Neuron (in vitro differentiated cells): ENCODE data around the gene MIR17HG.
A peak's percentile ranks its signal among the peaks of the same experiment; 100 is the strongest.

Experiments used
- H2AFZ ChIP-seq: one replicate; pipeline ENCODE4 v1.6.1; 2013; ENCODE audit warnings: low read depth, mild to moderate bottlenecking, inconsistent platforms, low read length, moderate library complexity
- H3K27me3 ChIP-seq: one replicate; pipeline ENCODE4 v1.6.1; 2013; ENCODE audit warnings: low read length; ENCODE audit not compliant: insufficient read depth
- H3K36me3 ChIP-seq: one replicate; pipeline ENCODE4 v1.6.1; 2013; ENCODE audit warnings: low read length; ENCODE audit not compliant: insufficient read depth
- H3K4me1 ChIP-seq: one replicate; pipeline ENCODE4 v1.6.1; 2013; ENCODE audit warnings: low read length; ENCODE audit not compliant: insufficient read depth
- H3K4me3 ChIP-seq: 2 replicates; pipeline ENCODE4 v1.5.1; 2013; ENCODE audit warnings: mild to moderate bottlenecking, low read length, moderate library complexity
- H3K9me3 ChIP-seq: one replicate; pipeline ENCODE4 v1.6.1; 2013; ENCODE audit warnings: low read length

Gene MIR17HG

DNA sequence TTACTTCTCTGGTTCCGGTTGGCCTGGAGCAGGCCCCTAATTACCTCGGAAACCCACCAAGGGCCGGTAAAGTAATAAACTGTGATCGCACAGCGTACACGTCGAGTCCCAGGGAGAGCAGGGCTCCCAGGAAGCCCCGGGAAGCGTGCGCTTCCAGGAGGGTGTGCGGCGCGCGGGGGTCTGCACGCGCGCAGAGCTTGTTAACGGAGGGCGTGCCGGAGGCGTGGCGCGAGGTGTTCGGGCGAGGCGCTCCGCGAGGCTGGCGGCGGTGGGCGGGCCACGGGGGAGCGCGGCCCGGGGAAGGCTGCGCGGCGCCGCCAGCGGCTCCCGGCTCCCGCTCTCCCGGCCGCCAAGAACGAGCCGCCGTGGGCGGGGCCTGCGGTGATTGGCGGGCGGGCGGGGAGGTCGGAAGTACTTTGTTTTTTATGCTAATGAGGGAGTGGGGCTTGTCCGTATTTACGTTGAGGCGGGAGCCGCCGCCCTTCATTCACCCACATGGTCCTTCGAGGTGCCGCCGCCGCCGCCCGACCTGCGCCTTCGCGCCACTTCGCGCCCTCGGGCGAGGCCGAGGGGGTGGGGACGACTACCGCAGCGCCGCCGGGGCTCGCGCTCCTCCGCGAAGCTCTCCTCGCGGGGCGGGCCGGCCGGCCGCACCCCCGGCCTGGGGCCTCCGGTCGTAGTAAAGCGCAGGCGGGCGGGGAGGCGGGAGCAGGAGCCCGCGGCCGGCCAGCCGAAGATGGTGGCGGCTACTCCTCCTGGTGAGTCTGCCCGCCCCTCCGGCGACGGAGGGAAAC lies at the start of gene MIR17HG:
MIR17HG (plus strand) TSS at position 486 of the 794 bp plus-strand sequence.
- H3K4me1 ChIP-seq, result peaks cover 31% of the 10 kb centered on the region
- H3K27me3 ChIP-seq, result no peaks in the 10 kb centered on the region
- H3K9me3 ChIP-seq, result no peaks in the 10 kb centered on the region
- H3K36me3 ChIP-seq, result peaks cover 30% of the 10 kb centered on the region
- H2AFZ ChIP-seq, result peak within 1 kb of the TSS; percentile 60
- peak within 1 kb of the TSS; percentile 93 for H3K4me3 ChIP-seq

DNA sequence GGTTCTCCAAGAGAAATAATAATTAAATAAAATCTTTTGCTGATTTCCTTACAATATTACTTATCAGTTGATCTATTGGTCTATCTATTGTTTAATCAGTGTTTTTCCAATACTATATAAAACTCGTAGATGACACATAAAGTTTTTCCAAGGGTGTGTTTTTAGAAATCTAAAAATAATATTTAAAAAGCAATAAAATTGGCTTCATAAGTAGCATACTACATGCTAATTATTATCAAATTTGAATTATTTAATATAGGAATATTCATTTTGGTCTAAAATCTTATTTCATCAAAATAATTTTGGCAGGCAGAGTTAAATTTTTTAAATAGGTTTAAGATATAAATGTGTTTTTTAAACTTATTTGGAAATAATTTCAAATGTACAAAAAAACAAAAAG lies 49.4 kb upstream of the MIR17HG start:
- no peaks in the 10 kb centered on the region for H3K27me3 ChIP-seq
- no peaks in the 10 kb centered on the region for H3K36me3 ChIP-seq
- H3K4me3 ChIP-seq, result no peak overlapping the region
- H2AFZ ChIP-seq, result no peak overlapping the region
- H3K9me3 ChIP-seq, result no peaks in the 10 kb centered on the region
- no peaks in the 10 kb centered on the region for H3K4me1 ChIP-seq

DNA sequence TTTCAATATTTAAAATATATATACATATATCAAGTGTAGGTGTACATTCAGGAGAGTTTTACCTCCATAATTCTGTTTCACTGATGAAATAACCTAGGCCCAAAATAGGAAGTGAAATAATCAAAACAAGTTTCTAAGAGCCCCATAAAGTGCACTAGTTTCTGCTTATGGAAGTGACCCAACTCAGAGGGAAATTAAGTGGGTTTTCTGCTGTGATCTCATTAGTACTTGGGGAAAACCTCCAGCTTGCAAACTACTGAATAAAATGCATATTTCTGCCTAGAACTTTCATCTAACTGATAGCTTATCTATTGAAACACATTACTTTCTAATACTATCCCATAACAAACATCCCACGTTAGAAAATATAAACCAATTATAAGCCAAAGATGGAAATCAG lies 45.4 kb upstream of the MIR17HG start:
- no peaks in the 10 kb centered on the region for H3K27me3 ChIP-seq
- no peak overlapping the region for H2AFZ ChIP-seq
- no peaks in the 10 kb centered on the region for H3K9me3 ChIP-seq
- no peak overlapping the region for H3K4me3 ChIP-seq
- peaks cover 3% of the 10 kb centered on the region for H3K4me1 ChIP-seq
- no peaks in the 10 kb centered on the region for H3K36me3 ChIP-seq

DNA sequence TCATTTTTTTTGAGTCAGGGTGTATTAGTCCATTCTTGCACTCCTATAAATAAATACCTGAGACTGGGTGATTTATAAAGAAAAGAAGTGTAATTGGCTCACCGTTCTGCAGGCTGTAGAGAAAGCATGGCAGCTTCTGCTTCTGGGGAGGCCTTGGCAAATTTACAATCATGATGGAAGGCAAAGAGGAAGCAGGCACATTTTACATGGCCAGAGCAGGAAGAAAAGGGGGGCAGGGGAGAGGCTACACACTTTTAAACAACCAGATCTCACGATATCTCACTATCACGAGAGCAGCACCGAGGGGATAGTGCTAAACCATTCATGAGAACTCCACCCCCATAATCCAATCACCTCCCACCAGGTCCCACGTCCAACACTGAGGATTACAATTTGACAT lies 44.5 kb upstream of the MIR17HG start:
- Histone ChIP-seq H2AFZ (no peak overlapping the region), H3K27me3 (no peaks in the 10 kb centered on the region), H3K9me3 (no peaks in the 10 kb centered on the region), H3K4me1 (peaks cover 3% of the 10 kb centered on the region), H3K4me3 (no peak overlapping the region), H3K36me3 (no peaks in the 10 kb centered on the region)

DNA sequence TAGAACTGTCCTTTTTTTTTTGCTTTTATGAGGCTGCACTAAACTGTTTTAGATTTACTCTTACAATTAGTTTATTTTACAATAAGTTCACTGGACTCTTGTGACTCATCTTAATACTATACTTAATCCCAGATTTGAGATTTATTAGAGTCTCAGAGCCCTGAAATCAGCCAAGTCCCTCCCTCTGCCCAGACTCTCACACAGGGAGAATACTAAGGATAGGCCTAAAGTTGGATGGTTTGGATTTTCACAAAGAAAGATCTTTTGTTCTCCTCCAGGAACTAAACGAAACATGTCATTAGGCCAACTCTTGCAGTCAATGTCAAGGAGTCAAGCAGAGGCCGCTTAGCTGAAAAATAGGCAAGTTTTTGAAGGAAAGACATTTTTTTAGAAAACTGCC lies 42.7 kb upstream of the MIR17HG start:
- Histone ChIP-seq H3K9me3 (no peaks in the 10 kb centered on the region), H3K4me1 (peaks cover 3% of the 10 kb centered on the region), H3K36me3 (no peaks in the 10 kb centered on the region), H2AFZ (peak overlapping the region; percentile 33), H3K4me3 (no peak overlapping the region), H3K27me3 (no peaks in the 10 kb centered on the region)

DNA sequence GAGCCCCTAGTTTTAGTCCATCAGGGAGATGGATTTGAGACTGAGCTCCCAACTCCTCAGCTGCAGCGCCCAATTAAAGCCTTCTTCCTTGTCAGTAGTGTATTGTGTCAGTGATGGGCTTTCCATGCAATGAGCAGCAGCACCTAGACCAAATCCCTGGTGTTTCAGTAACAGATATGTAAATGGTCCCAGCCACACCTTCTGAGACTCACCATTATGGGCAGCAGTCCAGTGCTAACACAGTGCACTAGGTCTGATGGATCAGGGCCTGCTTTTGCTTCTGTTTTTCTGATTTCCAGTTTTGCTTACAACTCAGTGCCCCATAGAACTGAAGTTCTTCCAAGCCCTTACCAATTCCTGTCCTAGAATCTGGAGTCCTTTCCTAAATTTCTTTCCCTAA lies 41.8 kb upstream of the MIR17HG start:
- Histone ChIP-seq H3K36me3 (no peaks in the 10 kb centered on the region), H3K4me1 (peaks cover 3% of the 10 kb centered on the region), H3K9me3 (no peaks in the 10 kb centered on the region), H3K27me3 (no peaks in the 10 kb centered on the region), H3K4me3 (no peak overlapping the region), H2AFZ (no peak overlapping the region)

DNA sequence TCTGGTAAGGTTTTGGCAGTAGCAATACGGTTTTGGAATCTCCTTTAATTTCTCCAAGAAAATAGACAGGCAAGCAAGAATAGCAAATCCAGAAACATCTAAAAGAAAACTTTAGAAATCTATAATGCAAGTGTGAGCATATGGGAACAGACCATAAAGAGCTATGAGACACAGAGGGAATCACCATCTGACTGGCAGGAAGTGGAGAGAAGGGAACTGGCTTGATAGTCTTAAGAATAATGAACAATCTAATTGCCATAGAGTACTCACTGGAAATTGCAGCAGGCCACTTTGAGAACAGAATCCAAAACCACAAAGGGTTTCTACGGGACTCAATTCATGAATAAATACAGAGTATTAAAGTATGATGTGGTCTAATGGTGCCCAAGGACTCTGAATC lies 39.6 kb upstream of the MIR17HG start:
- no peaks in the 10 kb centered on the region for H3K27me3 ChIP-seq
- peaks cover 3% of the 10 kb centered on the region for H3K4me1 ChIP-seq
- no peak overlapping the region for H2AFZ ChIP-seq
- no peaks in the 10 kb centered on the region for H3K36me3 ChIP-seq
- H3K9me3 ChIP-seq, result no peaks in the 10 kb centered on the region
- no peak overlapping the region for H3K4me3 ChIP-seq

DNA sequence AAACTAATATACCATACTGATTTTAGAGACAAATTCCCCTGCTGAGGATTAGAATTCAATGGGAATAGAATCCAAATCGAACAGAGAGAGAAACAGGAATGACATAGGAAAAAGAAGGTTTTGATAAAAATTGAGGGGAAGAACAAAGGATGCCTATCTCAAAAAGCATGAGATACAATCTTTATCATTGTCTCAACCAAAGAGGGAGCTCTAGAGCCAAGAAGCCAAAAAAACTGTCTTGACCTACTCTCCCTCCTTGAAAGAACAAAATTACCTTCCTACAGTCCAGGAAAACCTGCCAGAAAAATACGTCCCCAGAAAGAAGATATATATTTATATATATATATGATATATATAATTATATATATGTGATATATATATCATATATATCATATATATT lies 39.2 kb upstream of the MIR17HG start:
- no peaks in the 10 kb centered on the region for H3K9me3 ChIP-seq
- H3K27me3 ChIP-seq, result no peaks in the 10 kb centered on the region
- no peak overlapping the region for H2AFZ ChIP-seq
- peaks cover 3% of the 10 kb centered on the region for H3K4me1 ChIP-seq
- H3K4me3 ChIP-seq, result no peak overlapping the region
- no peaks in the 10 kb centered on the region for H3K36me3 ChIP-seq

DNA sequence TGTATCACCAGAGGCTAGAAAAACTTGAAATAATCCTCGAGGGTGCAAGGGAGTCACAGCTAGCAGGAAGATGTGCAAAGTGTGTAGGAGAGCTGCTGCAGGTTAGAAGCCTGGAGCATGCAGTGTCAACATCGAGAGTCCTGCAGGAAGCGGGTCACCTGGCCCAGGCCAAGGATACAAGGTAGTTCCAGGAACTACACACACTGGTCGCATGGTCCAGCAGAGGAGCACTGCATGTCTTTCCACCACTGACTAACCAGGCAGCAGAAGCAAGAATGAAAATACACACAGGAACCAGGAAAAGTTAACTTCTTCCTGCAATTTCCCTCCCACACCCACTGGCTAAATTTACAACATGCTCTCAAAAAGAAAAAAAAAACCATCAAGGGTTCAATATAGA lies 36.0 kb upstream of the MIR17HG start:
- Histone ChIP-seq H2AFZ (no peak overlapping the region), H3K36me3 (no peaks in the 10 kb centered on the region), H3K4me3 (no peak overlapping the region), H3K27me3 (no peaks in the 10 kb centered on the region), H3K4me1 (no peaks in the 10 kb centered on the region), H3K9me3 (no peaks in the 10 kb centered on the region)

DNA sequence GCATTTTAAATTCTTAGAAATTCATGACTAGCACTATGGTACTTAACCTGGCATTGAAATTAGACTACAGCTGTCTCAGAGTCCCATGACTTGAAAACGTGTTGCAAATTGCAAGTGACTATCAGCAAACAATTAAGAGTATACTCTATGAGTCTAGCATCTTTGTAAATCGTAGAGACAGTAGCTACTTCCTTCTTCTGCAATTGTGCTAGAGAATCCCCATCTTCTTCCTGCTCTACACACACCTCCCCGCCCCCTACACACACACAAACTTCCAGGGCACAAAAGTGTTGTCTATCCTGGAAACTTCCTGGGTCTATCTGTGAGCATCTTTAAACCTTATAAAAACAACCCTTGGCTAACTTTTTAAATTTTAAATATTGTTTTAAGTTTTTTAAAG lies 35.2 kb upstream of the MIR17HG start:
- no peaks in the 10 kb centered on the region for H3K9me3 ChIP-seq
- H3K27me3 ChIP-seq, result no peaks in the 10 kb centered on the region
- H3K4me1 ChIP-seq, result no peaks in the 10 kb centered on the region
- H2AFZ ChIP-seq, result no peak overlapping the region
- H3K36me3 ChIP-seq, result no peaks in the 10 kb centered on the region
- no peak overlapping the region for H3K4me3 ChIP-seq

DNA sequence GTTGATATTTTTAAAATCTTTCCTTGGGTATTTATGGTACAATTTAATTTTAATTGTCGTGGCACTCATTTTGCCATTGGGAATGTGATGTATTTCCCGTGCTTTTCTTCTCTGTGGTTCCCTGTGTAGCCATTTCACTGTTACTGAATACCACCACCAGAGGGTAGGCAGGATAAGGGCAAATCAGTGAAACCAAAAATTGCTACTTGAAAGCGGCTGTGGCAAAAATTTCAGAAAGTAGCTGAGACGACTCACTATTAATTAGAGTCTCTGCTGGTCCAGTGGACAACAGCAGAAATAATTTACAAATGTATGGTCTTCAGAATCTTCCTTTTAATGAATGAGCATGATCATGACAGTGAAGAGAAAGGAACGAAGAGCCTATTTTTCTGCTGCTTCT lies 34.4 kb upstream of the MIR17HG start:
- Histone ChIP-seq H3K4me3 (no peak overlapping the region), H3K27me3 (no peaks in the 10 kb centered on the region), H3K4me1 (no peaks in the 10 kb centered on the region), H2AFZ (no peak overlapping the region), H3K36me3 (no peaks in the 10 kb centered on the region), H3K9me3 (no peaks in the 10 kb centered on the region)

DNA sequence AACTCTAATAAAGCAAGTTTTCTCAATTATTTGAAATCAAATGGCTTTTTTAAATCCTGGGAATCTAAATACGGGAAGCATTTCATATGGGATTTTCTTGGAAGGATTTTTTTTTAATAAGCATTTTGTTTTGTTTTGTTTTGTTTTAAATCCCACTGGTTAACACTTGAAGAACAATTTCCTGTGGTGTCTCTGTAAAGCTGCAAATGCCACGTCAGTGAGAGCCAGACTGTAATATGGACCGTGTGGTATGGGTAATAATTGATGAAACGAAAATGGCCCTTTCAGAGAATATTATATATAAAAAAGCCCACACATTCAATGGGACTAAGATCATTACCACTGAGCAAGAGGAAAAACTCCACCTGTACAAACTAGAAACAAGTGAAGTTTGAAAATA lies 33.9 kb upstream of the MIR17HG start:
- H3K36me3 ChIP-seq, result no peaks in the 10 kb centered on the region
- no peak overlapping the region for H3K4me3 ChIP-seq
- no peak overlapping the region for H2AFZ ChIP-seq
- H3K27me3 ChIP-seq, result no peaks in the 10 kb centered on the region
- no peaks in the 10 kb centered on the region for H3K9me3 ChIP-seq
- no peaks in the 10 kb centered on the region for H3K4me1 ChIP-seq

DNA sequence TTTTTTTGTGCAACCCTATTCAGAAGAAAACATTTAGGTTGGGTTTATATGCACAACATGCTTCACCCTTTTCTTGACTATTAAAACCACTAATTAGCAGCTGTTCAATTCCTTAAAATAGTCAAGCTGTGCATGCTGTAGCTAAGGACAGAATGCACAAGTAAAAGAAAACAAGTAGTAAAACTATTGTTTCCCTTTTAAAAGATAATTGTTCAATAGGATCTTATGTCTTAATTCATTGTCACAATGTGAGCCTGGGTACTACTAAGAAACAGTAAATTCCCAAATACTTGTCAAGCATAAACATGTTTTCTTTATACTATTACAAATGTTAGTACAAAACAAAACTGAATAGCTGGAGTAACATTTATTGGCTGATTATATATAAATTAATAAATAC lies 32.6 kb upstream of the MIR17HG start:
- no peak overlapping the region for H2AFZ ChIP-seq
- no peaks in the 10 kb centered on the region for H3K27me3 ChIP-seq
- no peak overlapping the region for H3K4me3 ChIP-seq
- no peaks in the 10 kb centered on the region for H3K36me3 ChIP-seq
- H3K9me3 ChIP-seq, result no peaks in the 10 kb centered on the region
- no peaks in the 10 kb centered on the region for H3K4me1 ChIP-seq

DNA sequence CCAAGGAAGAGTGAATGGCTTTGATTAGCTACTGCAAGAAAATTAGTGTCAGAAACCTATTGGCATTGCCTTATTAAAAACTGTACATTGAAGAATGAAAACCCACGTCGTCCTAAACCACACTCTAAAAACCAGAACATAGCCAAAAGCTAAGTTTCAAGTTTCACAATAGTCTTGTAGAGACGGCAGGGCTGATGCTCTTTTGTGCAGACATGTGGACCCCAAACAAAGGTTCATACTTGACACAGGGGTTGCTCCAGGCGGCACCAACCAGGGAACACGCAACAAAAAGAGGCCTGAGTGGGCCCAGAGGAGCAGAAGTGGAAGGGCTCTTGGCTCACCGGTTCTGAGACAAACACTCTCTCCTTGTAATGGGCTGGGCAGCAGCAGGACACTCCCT lies 28.6 kb upstream of the MIR17HG start:
- Histone ChIP-seq H3K36me3 (no peaks in the 10 kb centered on the region), H3K9me3 (no peaks in the 10 kb centered on the region), H2AFZ (no peak overlapping the region), H3K4me3 (no peak overlapping the region), H3K27me3 (no peaks in the 10 kb centered on the region), H3K4me1 (no peaks in the 10 kb centered on the region)
